ENCODE data around the gene PDCL2.
"Not testable (repeated sequence)": the region's sequence is repeated elsewhere in the genome, so short reads cannot be mapped to it uniquely, and the experiment has no call there.

The PDCL2 gene, protein sequence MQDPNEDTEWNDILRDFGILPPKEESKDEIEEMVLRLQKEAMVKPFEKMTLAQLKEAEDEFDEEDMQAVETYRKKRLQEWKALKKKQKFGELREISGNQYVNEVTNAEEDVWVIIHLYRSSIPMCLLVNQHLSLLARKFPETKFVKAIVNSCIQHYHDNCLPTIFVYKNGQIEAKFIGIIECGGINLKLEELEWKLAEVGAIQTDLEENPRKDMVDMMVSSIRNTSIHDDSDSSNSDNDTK

DNA sequence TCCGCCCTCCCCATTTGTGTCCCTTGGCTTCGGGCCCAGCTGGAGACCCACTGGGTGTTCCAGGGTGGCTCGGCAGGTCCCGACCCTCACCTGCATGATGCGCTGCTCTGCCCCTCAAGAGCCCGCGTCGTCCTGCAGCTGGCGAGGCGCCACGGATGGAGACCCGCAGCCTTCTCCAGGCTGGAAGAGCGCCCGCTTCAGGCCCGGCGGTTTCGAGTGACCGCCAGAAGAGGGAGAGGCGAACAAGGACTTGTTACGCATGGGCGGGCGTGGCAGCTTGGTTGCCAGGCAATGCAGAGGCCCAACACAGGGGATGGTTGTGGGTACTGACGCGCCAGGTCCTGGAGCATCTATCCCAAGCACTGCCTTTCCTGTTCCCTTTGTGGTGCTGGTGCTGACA, at the start of gene PDCL2:
Gene PDCL2 (minus strand): TSS at position 232 of the 400 bp plus-strand sequence. CDS start 136 bp downstream, at position 96.
- DNase-seq: no peak

DNA sequence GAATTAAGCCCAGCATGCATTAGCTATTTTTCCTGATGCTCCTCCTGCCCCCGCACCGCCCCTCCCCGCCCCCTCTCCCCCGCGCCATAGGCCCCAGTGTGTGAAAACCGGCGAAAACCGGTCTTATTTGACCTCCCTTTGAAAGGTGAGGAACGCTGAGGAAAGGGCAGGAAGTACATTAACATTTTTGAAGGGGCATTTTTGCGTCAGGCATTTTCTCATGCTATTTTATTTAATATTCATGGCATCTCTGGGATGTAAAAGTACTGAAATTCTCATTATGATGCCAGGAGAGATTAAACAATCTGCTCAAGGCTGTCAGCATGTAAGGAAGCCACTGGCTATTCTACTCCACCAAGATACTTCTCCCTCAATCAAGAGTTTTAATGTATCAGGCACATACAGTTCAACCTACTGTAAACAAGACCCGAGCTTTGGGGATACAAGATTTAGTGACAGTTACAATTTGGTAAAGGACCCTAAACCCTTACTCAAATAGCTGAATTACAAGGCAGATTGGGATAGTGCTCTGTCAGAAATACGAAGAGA, 45.3 kb upstream of the PDCL2 start:
- DNase-seq: no peak

DNA sequence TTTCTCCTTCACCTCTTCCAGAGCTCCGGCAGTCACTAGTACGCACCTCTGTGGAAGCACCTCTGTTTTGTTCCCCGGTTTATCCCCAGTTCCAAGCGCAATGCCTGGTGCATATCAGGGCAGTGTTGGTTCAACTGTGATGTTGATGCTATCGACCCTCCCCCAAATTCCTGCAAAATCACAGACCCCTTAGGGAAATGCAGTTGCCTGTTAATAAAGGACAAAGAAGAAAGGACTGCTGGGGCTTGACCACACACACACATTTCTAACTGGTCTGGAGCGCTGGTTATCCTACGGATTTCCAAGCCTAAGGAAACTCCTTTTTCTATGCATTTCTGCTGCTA, 44.6 kb upstream of the PDCL2 start:
- no peak for DNase-seq

- DNase-seq: peak; percentile 9 to 23 (median 14)
Observed at GRCh38 chr4:55635741-55636655, 44.0 kb upstream of the PDCL2 start, which contains the start of gene NMU. Gene NMU, minus strand, starts transcription at chr4:55636298. Its CDS starts 106 bp downstream, at chr4:55636192.

DNA sequence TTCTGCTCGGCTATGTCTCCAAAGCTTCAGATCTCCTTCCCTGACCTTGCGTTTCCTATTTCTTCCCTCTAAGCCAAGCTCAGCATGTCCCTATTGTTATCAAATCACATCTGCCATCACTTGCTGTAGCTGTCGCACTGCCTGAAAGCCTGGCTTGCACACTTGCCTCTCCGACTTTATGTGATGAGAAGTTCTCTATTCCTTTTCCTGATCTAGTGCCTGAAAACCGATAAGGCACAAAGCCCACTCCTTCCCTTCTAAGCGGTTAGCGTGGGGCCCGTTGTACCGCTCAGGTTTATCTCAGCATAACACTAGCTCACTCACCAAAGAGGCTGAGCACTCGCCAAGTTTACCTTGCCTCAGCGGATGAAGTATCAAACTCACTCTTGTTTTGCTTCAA, 43.2 kb upstream of the PDCL2 start:
- no peak for DNase-seq

- DNase-seq: no peak
Observed at GRCh38 chr4:55634417-55635128, 42.5 kb upstream of the PDCL2 start.

DNA sequence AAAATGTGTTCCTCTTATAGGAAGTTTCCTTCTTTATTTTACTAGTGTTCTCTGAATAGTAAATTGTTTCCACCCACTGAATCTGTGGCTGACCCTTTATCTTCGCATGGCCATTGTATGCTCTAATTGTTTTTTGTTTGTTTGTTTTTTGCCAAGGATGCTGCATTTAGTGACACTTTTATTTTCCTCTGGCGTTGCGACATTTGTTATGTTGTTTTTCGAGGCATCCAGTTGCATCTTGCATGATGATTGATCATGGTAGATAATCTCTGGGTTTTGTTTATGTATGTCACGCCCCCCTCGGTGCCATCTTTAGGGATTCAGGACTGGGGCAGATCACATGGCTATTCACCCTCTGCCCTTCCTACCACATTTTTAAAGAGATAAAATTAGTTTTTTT, 41.9 kb upstream of the PDCL2 start:
- DNase-seq: no peak

DNA sequence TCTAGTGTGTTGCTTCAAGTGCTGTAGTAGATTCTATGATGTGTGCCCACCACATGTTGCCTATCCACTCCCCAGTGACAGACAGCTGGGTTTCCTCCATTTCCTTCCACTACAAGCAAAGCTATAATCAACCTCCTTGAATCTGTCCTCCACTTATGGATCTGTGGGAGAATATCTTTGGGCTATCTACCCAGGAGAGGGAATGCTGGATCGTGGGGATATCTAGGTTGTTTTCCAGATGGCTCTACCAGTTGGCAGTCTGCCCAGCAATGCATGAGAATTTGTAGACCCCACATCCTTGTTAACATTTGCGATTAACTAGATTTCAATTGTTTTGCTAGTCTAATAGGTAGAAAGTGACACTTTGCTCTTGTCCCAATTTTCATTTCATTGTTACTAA, 33.8 kb upstream of the PDCL2 start:
- DNase-seq: no peak

- not testable (repeated sequence) for DNase-seq
Observed at GRCh38 chr4:55624063-55624462, 32.0 kb upstream of the PDCL2 start.

DNA sequence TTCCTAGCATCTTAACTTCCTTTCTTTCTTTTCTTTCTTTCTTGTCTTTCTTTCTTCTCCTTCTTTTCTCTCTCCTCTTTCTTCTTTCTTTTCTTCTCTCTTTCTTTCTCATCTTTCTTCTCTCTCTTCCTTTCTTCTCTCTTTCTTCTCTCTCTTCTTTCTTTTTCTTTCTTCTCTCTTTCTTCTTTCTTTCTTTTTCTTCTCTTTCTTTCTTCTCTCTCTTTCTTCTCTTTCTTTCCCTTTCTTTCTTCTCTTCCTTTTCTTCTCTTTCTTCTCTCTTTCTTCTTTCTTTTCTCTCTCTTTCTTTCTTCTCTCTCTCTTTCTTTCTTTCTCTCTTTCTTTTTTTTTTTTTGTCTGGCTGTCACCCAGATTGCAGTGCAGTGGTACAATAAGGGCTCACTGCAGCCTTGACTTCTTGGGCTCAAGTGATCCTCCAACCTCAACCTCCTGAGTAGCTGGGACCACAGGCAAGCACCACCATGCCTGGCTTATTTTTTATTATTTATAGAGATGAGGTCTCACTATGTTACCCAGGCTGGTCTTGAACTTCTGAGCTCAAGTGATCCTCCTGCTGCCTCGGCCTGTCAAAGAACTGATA, 26.6 kb upstream of the PDCL2 start:
- DNase-seq: no peak

DNA sequence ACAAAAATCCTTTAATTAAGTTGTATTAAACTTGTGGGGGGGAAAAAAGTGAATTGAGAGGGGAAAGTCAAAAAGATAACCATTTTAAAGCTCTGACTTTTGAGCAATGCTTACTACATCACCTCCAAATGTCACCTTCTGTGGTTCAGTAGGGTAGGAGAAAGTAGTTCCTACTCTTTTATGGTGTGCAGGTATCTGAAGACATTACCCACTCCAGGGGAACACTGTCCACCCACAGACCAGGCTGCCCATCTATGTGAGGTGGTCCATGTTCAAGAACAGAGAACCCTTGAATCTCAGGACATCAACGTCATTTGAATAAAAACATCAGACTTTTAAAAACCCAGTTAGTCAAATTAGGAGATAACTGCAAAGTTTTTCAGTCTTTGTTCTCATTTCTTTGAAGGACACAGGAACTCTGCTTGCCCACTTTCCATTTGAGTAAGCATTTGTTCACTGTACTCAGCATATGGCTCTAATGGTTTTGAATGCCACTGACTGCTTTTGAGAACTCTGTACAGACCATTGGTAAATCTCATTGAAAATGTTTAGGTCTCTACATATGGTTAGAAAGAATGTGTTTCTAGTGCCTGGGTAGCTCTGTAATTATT, 25.6 kb upstream of the PDCL2 start:
- no peak for DNase-seq

DNA sequence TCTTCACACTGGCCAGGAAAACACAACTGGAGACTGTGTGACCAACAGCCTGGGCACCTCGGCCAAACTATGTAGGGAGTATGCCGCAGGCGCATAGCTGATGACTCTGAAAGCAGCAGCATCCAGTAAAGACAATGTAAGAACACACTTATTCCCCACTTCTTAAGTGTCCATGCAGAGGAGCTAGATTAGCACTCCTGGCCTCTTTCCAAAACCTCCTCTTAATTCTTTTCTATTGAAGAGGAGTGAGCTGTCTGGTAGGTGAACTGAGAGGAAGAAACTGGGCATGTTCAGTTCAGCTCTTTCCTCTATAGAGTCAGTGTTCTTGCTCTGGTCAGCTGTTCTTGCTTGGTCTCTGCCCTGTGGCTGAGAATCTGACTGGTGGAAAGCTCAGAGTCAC, 23.0 kb upstream of the PDCL2 start:
- no peak for DNase-seq

GRCh38 chr4:55613621-55614020, 21.6 kb upstream of the PDCL2 start:
- no peak for DNase-seq

DNA sequence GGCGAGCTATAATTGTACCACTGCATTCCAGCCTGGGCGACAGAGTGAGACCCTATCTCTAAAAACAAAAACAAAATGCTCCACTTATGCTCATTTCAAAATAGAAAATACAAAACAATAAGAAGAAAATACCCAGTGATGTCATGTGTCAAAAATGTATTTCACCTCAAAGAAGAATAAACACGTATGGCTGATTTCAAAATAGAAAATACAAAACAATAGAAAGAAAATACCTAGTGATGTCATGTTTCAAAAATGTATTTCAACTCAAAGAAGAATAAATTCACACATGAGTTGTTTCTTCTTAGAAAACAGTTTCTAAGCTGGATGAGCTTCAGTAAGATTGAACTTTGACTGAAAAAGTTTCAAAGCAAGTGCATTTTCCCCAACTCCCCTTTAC, 20.3 kb upstream of the PDCL2 start:
- DNase-seq: no peak

- no peak for DNase-seq
Observed at GRCh38 chr4:55611358-55612059, 19.5 kb upstream of the PDCL2 start.

DNA sequence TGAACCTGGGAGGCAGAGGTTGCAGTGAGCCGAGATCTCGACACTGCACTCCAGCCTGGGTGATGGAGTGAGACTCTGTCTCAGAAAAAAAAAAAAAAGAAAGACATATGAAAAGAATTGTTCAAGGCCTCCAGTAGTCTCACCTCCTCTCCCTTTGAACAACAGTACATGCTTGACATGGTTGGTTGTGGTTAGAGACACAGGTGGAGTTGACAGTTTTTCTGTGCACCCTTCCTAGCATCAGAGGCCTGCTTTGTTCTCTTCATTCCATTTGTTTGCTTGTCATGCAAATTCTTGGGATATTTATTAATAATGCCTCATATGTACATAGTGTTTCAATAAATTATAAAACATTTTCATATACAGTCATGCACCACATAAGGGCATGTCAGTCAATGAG, 18.3 kb upstream of the PDCL2 start:
- DNase-seq: no peak

DNA sequence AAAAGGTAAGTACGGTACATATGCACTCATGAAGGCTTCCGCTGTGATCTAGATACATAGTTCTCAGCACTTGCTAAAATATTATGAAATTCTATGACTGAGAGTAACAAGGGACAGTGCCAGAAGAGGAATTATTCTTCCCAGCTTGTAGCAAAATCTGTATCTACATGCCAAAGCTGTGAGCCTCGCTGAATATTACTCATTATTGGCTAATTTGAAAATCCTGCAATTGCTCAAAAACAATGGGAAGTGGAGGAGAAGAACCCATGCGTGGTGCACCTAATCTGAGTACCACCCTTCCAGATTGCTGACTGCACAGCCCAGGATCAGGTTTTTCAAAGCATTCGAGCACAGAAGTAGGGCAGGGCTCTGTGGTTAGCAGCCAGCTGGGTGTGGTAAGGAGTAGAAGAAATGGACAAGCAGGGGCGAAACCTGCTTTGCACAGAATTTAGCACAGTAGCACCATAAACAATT, 17.4 kb upstream of the PDCL2 start:
- DNase-seq: no peak

- no peak for DNase-seq
Observed at GRCh38 chr4:55608591-55608990, 16.5 kb upstream of the PDCL2 start.

DNA sequence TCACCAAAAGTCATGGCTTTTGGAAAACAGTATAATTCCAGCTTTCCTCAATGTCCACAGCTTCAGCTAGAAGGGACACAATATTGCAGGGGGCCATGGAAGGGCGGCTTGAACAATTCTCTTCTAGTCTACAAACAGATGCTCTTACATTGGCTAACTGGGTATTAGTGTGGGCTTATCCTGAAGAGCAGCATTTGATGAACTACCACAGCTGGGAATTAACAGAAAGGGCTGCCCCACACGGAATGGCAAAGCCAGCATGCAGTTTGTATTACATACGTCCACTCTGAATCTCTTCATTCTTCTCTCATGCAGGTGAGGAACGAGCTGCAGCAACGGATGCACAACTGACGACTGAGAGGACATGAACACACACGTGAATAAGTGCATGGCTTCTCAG, 13.0 kb upstream of the PDCL2 start:
- DNase-seq: no peak

DNA sequence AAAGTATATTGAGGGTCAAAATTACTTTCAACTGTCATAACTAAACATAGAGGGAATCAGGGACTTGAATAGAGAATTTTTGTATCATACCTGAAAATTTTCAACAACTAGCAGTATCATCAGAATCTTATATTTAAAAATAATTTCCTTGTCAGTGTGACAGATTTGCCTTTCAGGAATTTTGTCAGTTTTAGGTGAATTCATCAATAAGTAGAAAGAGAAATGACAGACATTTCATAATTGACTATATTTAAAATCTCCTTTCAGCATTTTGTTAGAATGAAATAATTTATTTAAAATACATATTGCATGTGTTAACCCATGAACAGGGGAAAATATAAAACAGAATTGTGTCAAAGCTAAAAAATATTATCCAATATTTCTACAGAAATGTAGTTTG, 8.6 kb upstream of the PDCL2 start:
- no peak for DNase-seq

GRCh38 chr4:55598641-55599040, 6.6 kb upstream of the PDCL2 start:
- DNase-seq: no peak

DNA sequence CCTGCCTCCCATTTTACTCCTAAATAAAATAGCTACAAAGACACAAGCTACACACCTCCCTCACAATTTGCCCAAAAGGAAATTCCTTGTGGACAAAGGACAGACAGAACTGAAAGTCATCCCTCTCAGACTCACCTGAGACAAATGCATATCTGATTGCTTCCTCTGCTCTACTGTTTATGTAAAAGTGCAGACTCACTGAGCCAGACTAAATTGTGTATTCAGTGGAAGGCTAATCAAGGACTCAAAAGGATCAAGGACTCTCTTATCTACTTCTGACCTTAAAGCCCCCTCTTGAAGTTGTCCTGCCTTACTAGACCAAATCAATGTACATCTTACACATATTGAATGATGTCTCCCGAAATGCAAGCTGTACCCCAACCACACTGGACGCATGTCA, 3.9 kb downstream of the PDCL2 start:
- no peak for DNase-seq
